CD4-positive, alpha-beta T cell treated with Interleukin-12 subunit alpha and Interleukin-12 subunit beta, for 1 hour (primary cell): ENCODE measurements around the gene HIVEP3.
A peak's percentile ranks its signal among the peaks of the same experiment; 100 is the strongest.

Source experiments
- DNase-seq: peaks from one replicate; pipeline ENCODE4 v3.0.0-alpha.2; 2020

The HIVEP3 gene

GRCh38 chr1:41660570-41661427 lies 257.9 kb downstream of the HIVEP3 start:
- no peak for DNase-seq

GRCh38 chr1:41659903-41660302 lies 258.8 kb downstream of the HIVEP3 start:
- no peak for DNase-seq

GRCh38 chr1:41659159-41659495 lies 259.6 kb downstream of the HIVEP3 start:
- no peak for DNase-seq

GRCh38 chr1:41658431-41659158 lies 260.1 kb downstream of the HIVEP3 start:
- DNase-seq, result no peak

- DNase-seq, result no peak
Observed at GRCh38 chr1:41657679-41658295, 260.9 kb downstream of the HIVEP3 start.

GRCh38 chr1:41656825-41657500 lies 261.8 kb downstream of the HIVEP3 start:
- DNase-seq, result no peak

GRCh38 chr1:41656068-41656467 lies 262.7 kb downstream of the HIVEP3 start:
- DNase-seq, result no peak

GRCh38 chr1:41655632-41656031 lies 263.1 kb downstream of the HIVEP3 start:
- no peak for DNase-seq

GRCh38 chr1:41653574-41653973 lies 265.1 kb downstream of the HIVEP3 start:
- no peak for DNase-seq

- no peak for DNase-seq
Observed at GRCh38 chr1:41652384-41653265, 266.1 kb downstream of the HIVEP3 start.

- DNase-seq, result peak; percentile 27
Observed at GRCh38 chr1:41650028-41650880, 268.5 kb downstream of the HIVEP3 start.

- DNase-seq, result no peak
Observed at GRCh38 chr1:41649396-41650027, 269.2 kb downstream of the HIVEP3 start.

- no peak for DNase-seq
Observed at GRCh38 chr1:41648844-41649243, 269.9 kb downstream of the HIVEP3 start.

GRCh38 chr1:41648230-41648629 lies 270.5 kb downstream of the HIVEP3 start:
- no peak for DNase-seq

GRCh38 chr1:41647221-41648135 lies 271.2 kb downstream of the HIVEP3 start:
- DNase-seq, result no peak

- DNase-seq, result no peak
Observed at GRCh38 chr1:41646186-41646585, 272.5 kb downstream of the HIVEP3 start.

- no peak for DNase-seq
Observed at GRCh38 chr1:41645062-41645461, 273.7 kb downstream of the HIVEP3 start.

- DNase-seq, result no peak
Observed at GRCh38 chr1:41642922-41643821, 275.6 kb downstream of the HIVEP3 start.
